CD4-positive, alpha-beta T cell treated with Interferon gamma for 1 hour (primary cell): ENCODE data around the gene DUS1L.

ENCODE experiments used
- DNase-seq: peaks from one replicate; pipeline ENCODE4 v3.0.0-alpha.2; 2020

Gene DUS1L

DNA sequence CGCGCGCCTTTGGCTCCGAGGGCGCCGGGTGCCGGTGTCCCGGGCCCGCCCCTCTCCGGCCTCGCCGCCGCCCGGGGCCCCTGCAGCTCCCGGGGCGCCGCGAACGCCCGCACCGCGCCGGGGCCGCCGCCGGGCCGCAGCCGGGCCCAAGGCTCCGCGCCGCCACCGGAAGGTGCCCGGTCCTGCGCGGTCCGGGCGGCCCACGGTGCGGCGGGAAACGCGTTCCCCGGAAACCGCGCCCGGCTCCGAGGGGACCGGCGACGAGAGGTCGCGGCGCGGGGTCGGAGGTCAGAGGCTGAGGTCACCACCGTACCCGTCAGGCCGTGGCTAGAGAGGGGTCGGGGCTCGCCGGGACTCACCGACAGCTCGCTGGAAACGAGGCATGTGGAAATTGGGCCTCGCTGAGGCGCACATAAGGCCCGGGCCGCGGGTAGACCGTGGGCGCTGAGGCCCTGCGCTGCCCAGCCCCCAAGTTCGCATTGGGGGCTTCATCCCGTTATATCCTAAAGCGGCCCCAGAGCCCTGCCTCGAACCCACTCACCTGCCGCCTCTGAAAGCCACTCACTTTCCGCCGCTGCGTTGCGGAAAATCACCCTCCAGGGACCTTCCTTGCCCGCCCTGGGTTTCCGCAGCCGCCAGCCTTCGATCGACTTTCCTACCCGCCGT is at the start of gene DUS1L:
Gene DUS1L, minus strand, starts transcription at position 167 of the 666 bp plus-strand sequence. CDS start 745 bp downstream, outside the sequence.
- peak; percentile 61 for DNase-seq

DNA sequence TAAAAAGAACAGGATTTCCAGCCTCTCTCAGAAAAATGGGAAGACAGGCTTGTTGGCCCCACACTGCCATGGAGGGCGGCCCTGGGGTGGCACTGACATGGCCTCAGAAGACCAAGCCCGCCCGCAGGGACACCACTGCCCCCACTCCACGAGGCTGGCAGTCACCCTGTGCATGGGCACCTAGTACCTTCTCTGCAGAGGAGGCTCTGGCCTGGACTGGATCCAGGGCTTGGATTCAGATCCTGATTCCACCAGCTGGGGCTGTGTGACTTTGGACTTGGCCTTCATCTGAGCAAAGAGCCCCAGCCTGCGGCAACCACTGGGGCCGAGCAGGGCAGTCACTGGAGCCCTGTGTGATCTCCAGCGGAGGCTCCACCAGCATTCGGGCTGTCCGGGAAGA is 49.3 kb upstream of the DUS1L start:
- DNase-seq, result no peak

DNA sequence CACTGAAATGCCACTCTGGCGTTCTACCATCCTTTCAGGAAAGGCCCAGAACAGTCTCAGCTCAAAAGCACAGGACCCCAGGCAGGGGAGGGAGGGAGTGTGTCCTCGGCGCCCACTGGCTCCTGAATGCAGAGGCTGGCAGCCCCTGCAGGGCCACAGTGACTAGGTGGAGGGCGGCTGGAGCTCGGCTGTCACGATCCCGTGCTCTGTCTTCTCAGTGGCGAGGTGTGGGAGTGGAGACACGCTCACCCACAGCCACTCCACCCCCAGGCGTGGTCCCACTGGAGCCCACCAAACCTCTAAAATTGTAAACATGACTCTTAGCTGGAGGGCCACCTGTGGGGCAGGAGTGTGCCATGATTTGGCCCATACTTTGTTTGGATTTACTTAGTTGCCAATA is 48.8 kb upstream of the DUS1L start:
- DNase-seq, result no peak

DNA sequence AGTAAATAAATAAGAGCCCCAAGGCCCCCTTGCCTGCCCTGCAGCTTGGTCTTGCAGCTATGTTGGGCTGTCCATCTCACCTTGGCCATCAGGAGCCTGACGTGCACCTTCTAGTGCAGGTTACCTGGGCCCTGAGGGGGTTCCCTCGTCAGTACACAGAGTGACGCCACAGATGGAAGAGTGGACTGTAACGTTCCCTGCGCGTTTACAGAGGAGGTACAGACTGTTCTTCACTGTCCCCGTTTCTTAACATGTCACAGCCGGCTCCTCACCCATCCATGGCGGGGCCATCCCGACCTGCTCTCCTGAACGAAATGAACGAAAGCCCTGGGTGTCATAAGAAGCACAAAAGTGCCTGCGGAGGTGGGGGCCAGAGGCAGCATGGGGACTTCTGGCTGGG is 48.3 kb upstream of the DUS1L start:
- DNase-seq, result no peak

DNA sequence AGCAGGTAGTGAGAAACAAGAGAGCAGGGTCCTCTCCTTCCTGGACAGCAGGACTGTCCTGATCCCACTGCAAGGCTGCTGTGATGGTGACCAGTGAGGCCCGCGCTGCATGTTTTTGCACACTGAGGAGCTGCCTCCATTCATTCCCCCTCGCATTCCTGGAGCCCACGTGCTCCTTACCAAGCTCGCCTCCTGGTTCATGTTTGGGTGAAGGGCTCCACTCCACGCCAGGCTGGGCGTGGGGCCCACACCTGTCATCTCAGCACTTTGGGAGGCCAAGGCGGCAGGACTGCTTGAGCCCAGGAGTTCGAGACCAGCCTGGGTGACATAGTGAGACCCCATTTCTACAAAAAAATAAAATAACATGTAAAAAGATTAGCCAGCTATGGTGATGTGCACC is 47.8 kb upstream of the DUS1L start:
- DNase-seq, result no peak

DNA sequence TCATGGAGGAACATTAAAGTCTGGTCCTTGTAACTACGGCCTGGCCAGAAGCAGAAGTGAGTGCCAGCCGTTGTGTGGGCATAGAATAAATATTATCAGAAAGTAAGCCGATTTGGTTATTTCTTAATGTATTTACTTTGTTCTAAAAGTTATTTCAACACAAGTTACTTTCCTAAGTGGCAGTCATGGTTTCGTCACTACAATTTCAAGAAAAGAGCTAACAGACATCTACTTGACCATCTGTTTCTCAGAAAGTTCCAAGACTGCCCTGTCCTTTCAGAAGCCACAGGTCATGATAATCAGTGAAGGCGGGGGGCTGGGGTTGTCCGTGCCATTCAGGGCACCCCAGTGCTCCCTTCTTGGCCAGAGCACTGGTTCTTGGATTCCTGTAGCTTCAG is 47.3 kb upstream of the DUS1L start:
- DNase-seq, result no peak

DNA sequence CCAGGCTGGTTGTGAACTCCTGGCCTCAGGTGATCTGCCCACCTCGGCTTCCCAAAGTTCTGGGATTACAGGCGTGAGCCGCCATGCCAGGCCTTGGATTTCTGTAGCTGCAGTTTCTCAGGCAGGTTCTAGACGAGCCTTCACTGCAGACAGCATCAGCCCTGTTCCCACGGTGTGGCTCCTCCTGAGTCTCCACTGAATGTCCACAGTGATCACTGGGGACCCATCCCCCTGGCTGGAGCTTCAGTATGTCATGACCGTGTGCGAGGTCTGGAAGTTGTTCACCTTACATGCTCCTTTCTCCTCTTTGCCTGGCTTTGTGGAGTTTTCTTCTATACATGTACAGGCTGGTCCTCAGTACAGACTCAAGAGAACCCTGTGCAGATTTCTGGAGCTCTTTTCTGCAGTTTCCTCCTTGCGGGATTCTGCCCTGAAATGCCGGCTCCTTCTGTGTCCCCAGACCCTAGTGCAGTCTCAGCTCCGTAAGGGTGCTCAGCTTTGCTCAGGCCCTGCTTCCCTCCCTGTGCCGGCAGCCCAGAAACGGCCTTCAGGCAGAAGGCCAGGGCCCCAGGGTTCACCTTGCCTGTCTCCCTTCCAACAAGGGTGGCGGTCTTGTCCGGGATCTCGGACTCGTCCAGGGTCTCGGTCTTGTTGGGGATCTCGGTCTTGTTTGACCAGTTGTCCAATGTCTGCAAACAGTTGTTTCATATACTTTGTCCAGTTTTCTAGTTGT is 46.7 kb upstream of the DUS1L start:
- no peak for DNase-seq

DNA sequence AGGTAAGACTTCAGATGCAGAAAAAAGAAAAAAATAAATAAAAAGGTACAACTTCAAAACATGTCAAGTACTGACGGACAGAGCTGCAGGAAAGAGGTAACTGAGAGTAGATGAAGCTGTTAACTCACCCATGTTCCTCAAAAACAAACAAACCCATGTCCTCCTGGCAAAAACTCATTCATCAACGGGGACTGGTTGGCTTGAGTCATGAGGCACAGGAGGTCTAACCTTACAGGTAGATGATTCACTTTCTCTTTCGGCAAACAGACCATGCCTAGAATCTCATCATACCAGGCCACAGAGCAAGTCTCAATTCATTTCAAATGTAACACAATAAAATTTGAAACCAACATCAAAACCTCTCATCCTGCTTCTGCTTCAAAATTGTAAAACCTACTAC is 44.7 kb upstream of the DUS1L start:
- no peak for DNase-seq

DNA sequence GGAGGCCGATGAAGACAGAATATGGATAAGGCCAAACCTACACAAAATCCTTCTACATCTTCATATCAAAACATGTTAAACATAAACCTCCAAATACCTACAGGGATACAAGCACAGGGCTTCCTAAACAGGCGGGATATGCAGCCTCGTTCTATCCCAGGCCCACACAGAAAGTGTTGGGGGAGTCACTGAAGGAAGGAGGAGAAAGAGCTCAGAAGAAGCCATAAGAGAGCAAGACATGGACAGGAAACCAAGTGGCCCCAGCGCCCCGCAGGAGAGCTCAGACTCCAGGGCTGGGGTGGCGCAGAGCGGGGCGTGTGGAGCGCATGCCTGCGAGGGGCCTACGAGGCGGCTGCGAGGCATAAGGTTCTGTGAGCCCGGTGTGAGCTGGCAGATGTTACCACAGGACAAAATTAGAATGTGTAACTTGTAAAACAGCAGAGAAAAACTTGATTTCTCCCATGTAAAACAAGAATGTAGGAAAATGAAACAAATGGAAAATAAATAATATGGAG is 43.4 kb upstream of the DUS1L start:
- DNase-seq, result no peak

DNA sequence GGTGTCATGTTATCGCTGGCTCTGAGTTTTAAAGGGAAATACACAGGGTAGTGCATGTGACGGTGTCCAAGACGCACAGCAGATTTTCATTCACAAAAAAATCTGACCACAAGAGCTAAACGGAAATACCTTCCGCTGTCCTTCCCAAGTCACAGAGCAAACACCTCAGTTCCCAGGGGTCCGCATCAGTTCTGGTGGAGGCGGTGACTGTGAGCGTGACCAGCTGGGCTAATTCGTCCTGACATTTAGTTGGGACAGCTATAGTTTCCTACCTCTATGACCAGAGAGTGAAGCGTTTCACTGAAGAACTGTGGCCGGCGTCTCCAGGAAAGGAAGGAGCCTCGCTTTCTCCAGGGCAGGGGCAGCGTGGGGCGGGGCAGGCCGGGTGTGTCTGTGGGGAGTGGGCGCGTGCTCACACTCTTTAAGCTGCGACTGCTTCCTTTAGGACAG is 42.9 kb upstream of the DUS1L start:
- DNase-seq, result no peak

DNA sequence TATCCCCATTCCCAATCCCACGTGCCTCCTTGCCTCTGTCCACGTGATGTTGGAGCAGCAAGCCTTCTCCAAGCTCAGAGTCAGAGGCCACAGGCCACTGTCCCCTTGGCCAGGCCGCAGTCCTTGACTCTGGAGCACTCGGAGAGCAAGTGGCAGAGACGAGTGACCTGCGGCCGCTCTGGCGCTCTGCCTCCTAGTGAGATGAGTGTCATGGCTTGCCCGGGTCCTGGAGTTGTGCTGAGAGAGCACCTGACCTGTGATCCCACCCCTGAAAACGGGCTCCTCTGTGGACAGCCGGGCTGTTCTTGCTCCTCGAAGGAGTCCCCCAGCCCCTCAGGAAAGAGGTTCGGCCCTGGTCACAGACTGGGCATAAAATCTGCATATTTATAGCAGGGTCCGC is 42.4 kb upstream of the DUS1L start:
- DNase-seq, result no peak

DNA sequence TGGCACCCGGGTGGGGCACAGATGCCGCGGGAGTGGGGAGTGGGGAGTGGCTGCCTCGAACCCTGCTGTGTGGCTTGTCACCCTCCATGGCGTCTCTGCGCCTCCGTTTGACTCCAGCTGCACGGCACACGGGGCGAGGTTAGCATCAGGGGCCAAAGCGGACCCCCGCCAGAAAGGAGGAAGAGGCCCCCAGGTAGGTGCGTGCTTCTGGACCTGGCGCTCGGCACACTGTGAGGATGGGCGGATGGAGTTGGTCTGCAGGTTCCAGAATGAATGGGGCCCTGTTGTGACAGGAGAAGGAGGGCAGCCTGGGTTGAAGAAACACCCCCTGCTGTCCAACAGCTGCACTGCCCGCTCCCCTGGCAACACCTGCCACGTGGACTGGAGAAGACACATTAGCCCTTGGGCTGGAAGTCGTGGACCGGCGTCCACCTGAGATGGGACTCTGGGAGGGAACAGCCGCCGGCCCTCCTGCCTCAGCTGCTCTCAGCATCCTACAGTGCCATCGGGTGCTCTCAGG is 41.8 kb upstream of the DUS1L start:
- DNase-seq, result no peak

DNA sequence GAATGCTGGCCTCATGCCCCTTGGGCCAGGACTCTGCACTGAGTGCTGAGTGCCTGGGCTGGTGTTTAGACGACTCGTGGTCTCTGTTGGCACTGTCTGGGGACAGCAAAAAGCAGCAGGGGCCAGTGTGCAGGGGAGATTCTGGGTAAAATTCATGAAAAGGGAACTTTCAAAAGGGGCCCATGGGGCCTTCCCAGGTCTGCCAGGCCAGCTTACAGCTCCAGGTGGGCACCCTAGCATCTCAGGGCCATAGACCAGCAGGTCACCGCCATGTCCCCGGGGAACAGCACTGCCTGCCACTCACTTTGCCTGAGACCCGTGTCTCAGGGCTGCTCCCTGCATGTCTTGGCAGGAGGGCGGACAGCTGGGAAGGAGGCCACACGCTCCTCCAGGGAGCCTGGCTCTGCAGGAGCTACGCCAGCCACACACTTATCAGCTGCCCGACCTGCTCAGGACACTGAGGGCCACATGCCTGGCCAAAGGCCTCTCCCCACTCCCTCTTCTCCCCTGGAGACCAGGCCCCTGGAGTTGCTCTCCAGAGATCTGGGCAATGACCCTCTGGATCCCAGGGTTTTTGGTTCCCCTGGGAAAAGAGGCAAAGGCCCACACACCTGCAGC is 41.2 kb upstream of the DUS1L start:
- DNase-seq, result no peak

DNA sequence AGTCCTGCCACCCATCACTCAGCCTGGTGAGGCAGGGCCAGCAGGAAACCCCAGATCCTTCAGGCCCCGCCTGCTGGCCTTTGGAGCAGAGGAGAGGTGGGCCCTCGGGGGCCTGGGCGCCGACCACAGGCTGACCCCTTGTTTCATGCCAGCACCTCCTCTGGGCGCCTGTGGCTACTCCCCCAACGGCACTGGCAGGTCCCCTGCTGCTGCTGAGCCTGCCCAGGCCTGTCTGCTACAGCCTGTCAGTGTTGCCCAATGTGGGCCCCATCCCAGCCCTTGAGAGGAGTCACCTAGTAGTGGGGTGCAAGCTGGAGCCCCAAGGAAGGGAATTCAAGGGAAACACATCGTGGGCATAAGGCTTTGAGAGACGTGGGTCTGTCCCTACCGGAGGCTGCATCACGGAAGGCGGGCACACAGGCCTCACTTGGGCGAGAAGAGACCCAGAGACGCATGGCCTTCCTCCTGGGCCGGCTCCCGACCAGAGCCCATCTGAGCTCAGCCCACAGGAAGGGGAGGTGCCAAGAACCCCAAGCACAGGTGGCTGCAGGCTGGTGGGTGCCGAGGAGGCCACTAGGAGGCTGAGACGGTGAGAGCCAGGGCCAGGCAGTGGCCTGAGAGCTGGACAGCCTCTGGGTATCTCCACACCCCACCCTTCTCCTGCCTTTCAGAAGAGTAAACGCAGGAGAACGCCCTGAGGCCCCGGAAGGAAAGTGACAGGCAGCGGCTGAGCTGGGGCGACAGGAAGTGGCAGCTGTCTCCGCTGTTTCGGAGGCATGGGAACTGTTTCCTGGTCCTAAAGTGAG is 40.5 kb upstream of the DUS1L start:
- peak; percentile 66 for DNase-seq

DNA sequence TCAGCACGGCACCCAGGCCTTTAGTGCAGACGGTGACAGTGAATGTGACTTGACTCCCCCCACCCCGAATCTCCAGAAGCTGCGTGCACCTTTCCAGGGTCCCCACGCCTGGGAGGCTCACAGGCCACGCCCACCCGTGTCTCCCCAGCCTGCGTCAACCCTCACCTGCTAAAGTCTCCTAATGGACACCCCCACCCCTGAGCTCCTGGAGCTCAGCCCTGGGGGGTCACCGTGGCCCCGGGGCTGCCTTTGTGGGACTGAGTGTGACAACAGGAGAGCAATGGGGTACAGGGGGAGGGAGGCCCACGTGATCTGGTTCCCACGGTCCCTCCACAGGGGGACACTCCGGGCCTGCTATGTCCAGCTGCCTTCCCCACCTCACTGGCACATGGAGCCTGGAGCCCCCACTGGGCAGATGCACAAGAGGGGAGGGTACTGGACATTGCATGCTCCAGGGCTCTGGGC is 39.8 kb upstream of the DUS1L start:
- DNase-seq, result no peak

DNA sequence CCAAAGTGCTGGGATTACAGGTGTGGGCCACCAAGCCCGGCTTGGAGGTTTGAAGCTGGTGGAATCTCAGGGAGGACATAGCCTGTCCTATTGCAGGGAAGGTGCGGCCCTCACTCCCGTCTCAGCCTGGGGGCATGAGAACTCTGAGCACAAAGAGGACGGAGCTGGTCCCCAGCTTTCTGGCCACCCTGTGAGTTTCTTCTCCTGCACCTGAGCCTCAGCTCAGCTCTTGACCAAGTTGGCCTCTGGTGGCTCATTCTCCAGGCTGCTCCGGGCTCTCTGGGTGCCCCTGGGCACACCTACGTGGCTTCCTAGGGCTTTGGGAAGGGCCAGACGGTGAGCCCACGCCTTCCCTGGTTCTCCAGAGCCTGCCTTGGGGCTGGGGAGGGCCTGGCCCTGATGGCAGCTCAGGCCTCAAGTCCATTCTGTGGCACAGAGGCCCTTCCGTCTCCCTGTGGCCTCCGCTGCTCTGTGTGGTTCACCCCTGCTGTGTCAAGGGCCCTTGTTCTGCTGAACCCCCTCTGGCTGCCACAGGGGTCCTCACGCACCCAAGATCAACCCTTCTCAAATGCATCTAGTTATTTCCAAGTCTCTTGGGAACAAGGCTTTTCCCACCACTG is 39.3 kb upstream of the DUS1L start:
- DNase-seq, result no peak

DNA sequence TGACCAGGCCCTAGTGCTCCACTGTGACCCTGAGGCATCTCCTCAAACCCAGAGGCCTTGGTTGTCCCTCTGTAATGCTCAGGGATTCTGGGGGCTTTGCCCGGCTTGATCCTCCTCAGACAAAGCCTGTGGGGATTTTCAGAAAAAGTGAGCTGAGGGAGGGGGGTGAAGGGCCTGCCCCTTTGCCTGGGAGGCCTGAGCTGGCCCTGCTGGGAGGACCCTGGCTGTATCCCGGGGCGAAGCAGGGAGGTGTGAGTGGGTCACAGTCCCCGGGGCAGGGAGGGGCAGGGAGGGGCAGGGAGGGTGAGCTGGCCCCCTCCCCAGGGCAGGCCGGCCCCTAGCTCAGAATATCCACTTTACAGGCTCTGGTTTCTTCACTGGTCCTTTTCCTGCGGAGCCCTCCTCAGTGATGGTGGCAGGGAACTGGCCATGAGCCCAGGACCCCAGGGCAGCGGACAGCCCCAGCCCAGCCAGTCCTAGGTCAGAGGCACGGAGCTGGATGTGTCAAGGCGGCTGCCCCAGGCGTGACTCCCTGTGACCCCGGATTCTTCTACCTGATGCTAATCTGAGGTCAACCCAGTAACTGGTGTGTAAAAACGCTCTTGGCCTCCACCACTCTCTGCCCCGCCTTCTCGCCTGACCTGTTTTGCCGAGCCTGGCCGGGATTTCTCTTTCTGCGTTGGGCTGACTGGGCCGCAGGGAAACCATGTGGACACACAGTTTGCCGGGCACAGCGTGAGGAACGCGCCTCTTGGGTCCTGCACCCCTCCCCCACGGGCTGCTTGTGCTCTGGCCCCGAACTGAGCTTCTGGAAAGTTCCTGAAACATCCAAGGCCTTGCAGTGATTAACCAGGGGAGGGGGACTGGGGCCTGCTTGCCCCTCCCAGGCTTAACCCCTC is 38.2 kb upstream of the DUS1L start:
- no peak for DNase-seq

DNA sequence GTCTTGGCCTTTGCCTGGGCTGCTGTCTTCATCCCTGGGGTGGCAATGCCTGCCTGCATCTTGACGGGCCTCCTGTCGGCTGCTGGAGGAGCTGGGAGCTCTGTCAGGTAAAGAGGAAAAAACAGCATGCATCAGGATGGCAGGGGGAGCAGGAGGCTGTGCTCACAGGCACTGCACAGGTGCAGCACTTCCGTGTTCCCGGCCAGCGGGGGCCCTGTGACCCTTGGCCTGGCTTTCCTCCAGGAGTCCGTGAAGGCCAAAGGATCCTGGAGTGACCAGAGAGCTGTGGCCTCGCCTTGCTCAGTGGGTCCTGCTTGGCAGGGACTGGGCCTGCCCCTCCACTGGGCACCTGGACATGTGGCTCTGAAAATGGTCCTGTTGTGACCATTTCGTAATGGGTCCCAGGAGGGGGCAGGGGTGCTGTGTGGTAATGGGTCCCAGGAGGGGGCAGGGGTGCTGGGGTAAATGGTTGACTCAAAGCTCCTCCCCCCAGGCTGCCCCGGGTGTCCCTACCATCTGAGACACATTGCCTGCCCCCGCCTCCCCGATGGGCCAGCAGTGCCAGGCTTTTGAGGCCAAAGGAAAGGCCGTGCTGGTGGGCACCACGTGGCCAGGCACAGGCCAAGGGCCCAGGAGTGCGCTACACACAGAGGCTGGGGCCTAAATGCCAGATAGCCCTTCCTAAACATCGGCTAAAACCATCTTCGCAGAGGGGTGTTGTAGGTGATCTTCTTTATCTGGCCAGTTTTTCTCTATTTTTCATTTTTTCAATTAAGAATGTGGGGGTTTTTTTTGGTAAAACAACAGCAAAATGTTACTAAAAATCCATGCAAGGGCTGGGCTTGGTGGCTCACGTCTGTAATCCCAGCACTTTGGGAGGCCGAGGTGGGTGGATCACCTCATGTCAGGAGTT is 36.4 kb upstream of the DUS1L start:
- no peak for DNase-seq

DNA sequence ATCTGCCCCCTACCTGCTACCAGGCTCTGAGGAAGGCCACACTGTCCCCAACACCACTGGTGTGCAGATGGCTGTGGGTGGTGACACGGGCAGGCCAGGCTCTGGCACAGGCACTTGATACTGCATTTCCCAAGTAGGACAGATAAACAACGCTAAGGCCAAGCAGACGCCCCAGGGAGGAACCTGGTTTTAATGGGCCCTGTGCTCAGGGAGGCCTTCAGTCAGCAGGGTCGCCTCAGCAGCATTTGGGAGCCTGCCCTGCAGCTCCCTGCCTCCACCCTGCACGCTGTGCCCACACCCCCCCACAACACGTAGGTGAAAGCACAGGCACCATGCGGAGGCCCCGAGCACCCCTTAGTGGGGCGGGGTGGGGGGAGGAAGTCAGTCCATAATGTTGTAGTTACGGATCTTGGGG is 35.7 kb upstream of the DUS1L start:
- DNase-seq, result no peak
